DMS79 treated with DMSO at 0.1 percent for 48 hours (cell line): Measurements from ENCODE around the gene OTOG.

Experiments
- DNase-seq: peaks from one replicate; lab custom pipeline; 2025; lab: John Stamatoyannopoulos, UW

OTOG gene

DNA sequence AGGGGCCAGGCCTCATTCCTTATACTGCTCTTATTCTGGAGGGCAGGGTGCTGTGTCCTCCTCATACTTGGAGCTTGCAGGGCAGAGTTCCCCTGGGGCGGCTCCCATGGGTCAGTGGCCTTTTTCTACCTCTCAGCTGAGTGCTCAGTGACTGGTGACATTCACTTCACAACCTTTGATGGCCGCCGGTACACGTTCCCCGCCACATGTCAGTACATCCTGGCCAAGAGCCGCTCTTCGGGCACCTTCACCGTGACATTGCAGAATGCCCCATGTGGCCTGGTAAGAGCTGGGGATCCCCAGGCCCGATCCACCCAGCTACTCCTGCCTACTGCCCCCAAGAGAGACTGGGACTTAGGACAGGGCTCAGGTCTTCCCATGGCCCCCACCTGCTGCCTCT lies 14.5 kb downstream of the OTOG start:
- DNase-seq = no peak

DNA sequence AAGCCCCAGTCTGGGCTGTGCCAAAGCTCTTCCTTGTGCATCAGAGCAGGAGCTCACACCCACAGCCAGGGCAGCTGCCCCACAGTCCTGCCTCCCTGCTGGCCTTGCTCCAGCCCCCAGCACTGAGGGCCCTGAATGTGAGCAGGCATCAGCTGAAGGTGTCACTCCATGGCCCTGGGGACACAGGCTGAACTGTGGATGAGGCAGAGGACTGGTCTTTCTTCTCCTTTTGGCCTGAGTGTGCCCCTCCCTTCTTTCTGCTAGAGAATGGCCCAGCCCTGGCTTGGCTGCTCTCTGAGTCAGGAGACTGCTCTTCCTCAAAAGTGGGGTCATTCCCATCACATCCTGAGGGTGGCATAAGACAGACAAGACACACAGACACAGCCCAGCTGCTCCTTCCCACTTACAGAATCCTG lies 16.2 kb downstream of the OTOG start:
- no peak for DNase-seq

DNA sequence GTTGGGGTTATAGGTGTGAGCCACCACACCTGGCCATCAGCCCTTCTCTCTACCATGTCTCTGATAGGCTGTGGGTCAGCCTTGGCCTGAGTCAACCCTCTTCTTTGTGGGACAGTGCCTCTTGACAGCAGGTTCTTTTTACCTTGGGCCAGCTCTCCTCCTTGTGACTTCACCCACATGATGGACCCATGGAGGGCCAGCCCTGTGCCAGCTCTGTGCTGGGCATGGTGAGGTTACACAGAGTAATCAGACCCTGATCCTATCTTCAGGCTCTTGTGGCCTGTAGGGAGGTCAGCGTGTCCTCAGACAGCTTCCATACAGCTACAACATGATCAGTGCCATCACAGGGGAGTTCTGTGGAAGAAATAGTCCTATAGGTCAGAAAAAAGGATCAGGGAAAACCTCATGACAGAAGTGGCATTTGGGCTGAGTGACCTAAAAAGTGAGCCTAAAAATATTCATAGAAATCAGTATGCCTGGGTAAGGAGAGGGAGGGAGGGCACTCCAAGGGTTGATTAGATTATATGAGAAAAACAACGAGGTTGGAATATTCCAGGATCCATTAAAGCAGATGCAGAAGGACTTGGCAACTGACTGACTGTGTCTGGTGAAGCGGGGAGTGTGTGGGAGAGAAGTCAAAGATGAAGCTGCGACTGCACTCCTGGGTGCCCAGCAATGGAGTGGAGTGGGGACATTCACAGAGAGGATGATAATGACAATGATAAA lies 17.1 kb downstream of the OTOG start:
- DNase-seq = no peak

DNA sequence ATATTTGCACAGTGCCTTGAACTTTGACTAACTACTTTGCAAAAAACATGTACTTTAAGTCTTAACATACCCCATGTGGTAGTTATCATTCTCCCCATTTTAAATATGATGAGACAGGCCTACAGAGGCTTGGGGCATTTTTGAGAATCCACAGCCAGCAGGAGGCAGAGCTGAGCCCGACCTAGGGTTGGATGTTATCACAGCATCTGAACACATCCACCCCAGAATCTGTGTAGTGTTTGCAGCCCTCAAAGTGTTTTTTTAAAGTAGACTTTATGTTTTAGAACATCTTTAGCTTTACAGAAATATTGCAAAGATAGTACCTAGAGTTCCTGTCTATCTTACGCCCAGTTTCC lies 17.6 kb downstream of the OTOG start:
- no peak for DNase-seq

DNA sequence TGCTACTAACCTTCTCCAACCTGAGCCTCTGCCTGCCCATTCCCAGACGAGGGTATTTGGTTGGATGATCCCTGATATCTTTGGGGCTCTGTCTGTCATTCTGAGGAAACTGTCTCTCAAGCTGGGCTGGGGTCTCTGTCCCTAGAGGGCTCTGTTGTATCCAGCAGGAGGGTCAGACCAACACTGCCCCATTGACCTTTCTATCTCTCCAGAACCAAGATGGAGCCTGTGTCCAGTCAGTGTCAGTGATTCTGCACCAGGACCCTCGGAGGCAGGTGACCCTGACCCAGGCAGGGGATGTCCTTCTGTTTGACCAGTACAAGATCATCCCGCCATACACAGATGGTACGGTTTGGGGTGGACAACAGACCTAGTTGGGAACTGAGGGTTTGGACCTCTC lies 21.9 kb downstream of the OTOG start:
- no peak for DNase-seq

DNA sequence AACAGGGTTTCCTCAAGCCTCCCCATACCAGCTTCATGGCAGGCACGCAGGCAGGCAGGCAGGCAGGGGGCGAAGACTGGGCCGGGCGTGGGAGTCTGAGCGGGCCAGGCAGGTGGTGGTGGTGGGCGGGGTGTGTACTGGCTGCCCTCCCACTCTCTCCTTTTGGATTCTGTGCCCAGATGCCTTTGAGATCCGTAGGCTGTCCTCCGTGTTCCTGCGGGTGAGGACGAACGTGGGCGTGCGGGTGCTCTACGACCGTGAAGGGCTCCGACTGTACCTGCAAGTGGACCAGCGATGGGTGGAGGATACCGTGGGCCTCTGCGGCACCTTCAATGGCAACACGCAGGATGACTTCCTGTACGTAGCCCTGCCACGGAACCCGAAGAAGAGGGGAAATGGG lies 23.0 kb downstream of the OTOG start:
- no peak for DNase-seq

DNA sequence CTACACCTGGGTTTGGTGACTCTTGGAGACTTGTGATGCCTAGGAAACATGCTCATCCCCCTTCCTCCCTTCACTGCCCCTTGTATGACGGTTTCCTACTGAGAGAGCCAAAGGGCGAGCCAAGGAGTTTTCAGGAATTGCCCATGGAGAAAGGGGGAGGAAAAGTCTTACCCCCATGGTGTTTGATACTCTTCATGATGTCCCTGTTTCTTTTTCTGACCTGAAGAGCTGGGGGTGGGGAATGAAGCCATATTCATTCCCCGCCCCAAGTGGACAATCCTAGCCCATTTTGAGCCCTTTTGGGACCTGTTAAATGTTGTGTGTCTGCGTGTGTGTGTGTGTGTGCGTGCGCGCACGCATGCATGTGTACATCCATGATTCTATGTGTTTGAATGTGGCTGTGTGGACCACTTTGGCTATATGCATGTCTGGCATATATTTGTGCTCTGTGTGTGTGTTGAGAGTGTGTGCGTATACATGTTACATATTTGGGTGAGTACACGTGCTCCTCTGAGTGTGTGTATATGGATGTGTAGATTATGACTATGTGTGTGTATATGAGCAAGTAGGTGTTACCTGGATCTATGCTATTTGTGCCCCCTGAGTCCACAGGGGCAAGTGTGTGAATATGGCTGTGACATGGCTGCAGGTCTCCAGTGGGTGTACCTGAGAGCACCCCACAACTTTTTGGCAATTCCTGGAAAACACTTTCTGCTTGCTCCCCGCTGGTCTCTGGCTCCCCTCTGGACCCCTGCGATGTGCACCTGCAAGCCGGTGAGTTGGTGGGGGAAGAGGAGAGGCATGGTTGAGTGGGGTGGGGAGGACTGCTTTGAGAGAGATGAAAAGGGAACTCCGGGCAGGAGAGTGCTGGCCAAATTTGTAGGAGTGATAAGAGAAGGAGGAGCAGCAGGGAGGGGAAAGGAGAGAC lies 24.6 kb downstream of the OTOG start:
- no peak for DNase-seq

DNA sequence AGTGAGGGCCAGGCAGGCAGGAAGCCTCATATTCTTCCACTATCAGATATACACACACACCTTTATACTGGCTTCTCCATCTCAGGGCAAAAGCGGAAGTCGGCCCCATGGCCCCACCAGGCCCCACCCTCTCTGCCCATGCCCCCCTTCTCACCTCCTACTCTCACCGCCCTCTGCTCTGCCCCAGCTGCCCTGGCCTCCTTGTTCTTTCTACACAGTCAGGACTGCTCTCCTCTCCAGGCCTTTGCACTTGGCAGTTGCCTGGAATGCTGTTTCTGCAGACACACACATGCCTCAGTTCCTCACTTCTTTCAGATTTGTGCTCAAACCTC lies 25.3 kb downstream of the OTOG start:
- no peak for DNase-seq

DNA sequence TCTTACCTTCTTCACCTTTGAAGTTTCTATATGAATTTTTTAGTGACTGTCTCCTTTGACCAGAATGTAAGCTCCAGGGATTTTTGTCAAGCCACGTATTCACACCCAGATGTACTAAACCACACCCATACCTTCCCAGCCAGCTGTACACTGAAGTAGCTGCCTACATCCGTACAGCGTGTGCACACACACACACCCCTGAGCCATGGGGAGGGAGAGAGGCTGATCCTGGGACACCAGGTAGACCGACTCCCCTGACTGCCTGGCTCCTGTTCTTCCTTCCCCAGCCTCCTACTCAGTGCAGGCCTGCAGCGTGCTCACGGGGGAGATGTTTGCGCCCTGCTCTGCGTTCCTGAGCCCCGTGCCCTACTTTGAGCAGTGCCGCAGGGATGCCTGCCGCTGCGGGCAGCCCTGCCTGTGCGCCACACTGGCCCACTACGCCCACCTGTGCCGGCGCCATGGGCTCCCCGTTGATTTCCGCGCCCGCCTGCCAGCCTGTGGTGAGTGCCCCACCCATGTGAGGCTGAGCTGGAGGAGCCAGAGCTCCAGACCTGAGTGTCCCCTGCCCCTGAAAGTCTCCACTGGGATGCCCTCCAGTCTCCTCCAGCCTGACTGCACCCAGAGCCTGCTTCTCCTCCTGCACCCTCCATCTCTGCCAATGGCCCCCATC lies 25.9 kb downstream of the OTOG start:
- no peak for DNase-seq

DNA sequence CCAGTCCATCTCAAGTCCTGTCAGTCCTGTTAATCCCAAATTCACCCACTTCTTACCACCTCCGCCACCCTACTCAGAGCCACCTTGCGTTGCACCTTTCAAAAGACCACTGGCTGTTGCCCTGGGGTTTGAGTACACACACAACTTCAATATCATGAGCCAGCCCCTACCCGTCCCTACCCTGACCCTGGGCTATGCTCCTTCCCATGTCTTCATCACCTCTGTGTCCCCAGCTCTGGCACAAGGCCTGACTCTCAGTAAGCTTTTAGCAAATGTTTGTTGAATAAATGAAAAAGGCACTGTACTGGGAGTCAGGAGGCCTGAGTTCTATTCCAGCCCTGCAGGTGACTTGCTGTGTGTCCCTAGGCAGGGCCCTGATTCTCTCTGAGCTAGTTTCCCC lies 26.5 kb downstream of the OTOG start:
- no peak for DNase-seq

DNA sequence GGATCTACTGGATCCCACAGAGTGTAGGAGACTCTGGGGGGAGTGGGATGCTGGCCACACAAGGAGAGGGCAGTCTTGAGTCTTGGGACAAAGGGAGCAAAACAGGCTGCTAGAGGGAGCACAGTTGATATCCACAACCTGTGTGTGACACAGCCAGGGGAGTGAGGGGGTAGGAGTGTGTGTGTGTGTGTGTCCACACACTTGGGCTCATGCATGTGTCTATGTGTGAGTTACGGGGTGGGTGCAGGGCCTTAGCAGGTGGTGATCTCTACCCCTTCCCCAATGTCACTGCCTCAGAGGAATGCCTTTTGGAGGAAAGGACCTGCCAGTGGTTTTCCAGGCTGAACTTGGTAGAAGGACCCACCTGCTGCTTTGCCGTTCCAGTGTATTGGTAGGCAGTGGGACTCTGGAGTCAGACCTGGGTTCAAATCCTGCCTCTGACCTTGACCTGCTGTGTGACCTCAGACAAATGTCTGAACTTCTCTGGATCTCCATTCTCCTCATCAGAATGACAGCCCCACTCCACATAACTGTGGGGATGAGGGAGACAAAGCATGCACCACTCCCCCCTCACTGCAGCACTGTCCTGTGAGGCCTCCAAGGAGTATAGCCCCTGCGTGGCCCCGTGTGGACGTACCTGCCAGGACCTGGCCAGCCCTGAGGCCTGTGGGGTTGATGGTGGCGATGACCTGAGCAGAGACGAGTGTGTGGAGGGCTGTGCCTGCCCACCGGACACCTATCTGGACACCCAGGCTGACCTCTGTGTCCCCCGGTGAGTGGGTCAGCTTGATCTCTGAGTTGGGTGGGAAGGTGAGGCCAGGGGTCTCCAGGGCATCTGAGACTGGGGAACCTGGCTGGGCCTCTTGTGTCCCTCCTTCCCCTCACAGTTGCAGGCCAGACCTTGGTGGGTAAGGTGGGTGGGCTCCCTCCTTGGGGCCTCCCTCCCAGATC lies 27.4 kb downstream of the OTOG start:
- DNase-seq = no peak

DNA sequence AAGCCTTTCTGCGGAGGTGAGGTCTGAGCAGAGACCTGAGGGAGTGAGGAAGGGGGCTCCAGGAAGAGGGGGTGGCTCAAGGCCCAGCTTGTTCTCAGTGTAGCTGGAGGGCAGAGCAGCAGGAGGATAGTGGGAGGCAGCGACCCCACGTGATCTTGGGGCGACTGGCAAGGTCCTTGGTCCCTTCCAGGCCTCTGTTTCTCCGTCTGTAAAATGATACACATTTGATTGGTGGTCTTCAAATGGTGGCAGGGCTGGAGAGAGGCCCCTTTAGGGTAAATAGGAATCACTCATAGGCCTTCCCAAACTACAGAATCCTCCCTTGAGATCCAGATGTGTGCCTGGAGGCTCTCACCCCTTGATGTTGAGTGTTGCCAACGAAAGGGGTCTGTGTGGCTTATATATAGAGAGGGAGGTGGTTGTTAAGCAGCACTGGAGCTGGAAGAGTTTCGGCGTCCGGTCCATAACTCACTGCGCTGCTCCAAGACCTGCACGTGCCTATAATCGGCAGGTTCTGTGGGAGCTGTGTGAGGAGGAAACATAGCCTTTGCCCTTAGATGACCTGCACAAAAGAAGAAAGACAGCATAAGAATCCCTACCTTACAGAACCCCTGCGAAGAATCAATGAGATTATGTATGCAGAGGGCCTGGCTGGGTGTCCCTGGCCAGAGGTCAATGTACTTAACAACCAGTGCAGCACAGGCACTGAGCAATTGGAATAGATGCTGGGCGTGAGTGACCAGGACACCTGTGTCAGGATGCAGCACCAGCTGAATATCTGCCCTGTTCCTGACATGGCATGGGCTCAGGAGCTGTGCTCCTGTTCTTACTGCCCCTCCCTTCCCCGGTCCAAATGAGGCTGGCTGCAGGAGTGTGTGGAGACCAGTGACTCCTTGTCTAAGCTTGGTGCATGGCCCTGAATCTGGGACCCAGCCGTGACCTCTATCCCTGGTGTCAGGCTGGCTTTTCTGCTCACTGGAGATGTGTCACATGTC lies 28.7 kb downstream of the OTOG start:
- DNase-seq = no peak

DNA sequence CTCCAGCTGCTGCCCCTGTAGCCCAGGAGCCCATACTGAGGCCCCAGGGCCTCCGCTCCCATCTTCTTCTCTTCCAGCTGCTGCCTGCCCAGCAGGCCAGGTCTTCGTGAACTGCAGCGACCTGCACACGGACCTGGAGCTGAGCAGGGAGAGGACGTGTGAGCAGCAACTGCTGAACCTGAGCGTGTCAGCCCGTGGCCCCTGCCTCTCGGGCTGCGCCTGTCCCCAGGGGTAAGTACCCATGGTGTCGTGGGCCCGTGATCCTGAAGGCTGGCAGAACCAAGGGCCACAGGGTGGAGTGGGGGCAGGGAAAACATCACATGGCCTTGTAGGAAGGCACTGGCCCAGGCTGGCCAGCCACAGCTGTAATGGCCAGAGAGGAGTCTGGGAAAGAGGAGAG lies 31.2 kb downstream of the OTOG start:
- no peak for DNase-seq

DNA sequence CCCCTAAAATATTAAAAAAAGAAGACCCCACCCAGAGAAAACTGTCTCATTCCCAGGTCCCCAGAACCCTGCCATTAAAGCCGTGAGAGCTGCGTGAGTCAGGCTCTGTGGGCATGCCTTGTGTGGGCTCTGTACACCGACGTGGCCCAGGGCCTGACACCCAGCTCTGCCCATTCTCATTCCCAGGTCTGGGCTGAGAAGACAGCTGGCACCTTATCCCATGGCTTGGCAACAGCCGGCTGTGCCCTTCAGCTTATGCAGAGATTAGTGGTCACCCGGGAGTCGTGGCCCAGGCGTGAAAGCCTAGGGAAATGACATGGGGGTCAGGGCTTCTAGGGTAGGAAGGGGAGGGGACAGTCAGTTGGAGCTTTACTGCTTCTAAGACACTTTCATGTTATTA lies 31.9 kb downstream of the OTOG start:
- DNase-seq = no peak

DNA sequence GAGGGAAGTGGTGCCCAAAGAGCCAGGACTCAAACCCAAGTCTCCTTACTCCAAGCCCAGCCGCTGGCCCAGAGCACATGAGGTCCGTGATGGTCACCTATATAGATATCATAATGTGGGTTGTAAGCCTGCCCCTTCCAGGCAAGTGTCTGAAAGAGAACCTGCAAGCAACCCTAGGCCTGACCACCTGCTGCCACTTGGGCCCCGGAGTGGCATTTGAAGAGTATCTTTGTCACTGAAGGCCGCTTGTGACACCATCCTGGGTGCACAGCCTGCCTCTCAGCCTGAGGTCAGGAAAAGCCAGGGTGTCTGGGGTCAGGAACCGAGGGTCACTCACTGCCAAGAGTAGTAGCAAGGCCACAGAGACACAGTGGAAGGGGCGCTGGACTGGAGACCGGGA lies 32.4 kb downstream of the OTOG start:
- DNase-seq = no peak

DNA sequence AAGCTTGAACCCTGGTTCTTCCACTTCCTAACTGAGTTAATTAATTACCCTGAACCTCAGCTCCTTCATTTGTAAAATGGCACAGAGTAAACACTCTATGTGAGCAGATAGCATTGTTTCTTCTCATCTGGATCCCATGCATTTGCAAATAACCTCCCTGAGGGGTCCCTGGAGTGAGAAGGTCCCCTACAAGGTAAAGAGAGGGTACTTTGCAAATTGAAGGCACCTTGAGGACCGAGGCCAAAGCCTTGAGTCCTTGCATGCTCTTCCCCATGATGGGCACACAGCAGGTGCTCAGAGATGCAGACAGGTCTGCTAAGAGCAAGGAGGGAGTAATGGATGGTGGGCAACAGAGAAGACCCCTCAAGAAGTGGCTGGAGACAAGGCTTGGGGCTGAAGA lies 33.2 kb downstream of the OTOG start:
- DNase-seq = no peak

DNA sequence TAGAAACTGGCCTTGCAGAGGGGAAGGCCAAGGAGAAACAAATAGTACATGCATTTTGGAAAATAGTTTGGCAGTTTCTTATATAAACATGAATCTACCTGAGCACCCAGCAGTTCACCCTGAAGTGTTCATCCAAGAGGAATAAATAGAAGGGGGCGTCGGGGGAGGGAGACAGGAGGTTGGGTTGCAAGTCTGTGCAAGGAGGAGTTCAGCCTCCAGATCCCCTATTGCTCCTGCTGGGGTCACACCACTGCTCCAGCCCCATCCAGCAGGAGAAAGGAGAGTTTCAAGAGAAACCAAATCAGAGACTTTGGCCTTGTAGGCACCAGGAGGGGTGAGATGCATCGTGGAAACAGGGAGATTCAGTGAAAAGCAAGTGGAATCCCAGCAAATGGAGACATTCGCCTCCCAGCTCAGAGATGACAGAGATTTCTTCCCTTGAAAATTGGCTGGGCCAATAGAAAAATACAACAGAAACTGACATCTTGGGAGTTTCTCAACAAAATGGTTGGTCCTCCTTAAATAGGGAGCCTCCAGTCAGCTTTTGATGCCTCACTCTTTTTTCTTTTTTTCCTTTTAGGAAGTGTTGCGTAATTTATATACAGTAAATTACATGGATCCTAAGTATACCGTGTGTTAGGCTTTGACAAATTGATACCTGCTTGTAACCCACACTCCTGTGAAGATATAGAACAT lies 34.1 kb downstream of the OTOG start:
- no peak for DNase-seq

DNA sequence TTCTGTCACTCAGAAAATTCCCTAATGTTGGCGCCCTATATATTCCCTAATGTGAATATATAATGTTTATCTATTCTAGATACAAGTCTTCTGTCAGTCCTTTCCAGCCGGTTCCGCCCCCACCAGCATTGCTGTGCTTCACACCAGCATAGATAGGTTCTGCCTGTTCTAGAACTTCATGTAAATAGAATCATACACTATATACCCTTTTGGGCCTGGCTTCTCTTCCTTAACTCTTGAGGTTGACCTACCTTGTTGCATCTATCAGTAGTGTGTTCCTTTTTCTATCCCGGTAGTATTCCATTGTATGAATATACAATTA lies 34.6 kb downstream of the OTOG start:
- no peak for DNase-seq

DNA sequence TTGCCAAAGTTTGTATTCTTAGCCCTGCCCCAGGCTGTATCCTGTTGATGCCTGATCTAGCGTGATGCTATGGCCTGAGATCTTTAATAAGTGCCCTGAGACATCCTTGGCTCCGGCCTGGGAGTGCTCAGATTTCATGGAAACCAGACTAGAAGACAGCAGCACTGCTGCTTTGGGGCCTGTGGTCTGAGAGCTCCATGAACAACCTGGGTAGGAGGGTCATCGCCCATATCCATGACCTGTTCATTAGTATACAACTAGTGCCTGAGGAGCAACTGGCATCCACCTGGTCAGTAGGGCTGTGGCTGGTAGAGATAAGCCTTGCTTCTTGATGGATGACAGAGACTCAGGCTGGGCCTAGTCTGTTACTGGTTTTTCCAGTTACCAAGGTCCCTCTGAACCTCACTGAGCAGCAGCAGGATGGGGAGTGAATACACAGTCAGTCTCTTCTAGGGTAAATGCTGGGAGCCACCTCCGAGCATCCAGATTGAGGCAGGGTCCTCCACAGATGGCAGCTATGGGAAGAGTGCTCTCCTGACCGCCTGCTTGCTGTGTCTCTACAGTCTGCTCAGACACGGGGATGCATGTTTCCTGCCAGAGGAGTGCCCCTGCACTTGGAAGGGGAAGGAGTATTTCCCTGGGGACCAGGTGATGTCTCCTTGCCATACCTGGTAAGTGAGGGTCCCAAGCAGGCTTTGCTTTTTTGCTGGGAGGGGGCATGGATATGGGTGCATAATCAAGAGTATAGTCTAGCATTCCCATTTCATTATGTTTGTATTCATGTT lies 39.0 kb downstream of the OTOG start:
- no peak for DNase-seq

DNA sequence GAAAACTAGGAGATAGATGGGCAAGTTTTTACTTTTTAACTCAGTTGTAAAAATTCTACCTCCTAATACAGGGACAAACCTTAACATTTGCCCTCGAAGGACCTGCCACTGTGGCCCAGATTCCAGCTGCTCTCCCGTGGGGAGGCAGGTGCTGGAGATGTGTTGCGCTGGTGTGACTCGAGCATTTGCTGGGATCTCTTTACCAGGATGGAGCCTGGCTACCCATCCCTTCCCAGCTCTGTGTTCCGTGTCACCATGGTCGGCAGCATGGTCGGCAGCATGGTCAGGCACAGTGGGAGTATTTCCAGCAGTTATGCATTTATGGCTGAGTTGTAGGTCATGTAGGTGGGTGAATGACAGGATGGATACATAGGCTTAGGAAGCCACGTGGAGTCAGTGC lies 41.1 kb downstream of the OTOG start:
- DNase-seq = no peak
